ENCODE measurements around the gene EGFLAM.
"Not testable (repeated sequence)": the region's sequence is repeated elsewhere in the genome, so short reads cannot be mapped to it uniquely, and the experiment has no call there.

The EGFLAM gene

GRCh38 chr5:38331831-38332230 lies 73.5 kb downstream of the EGFLAM start:
- Histone ChIP-seq H3K9ac (ENCODE audit: low read depth, low read length) (no peak overlapping the region), H3K4me1 (ENCODE audit: control insufficient read depth, insufficient read depth, low read length) (peaks cover 14% of the 10 kb centered on the region), H3K4me3 (ENCODE audit: low read length) (no peak overlapping the region), H3K27me3 (ENCODE audit: control insufficient read depth, insufficient read depth, low read length) (peaks cover 5% of the 10 kb centered on the region), H3K4me2 (ENCODE audit: low read length) (no peak overlapping the region), H3K9me3 (replicated peaks; ENCODE audit: low read length) (no peaks in the 10 kb centered on the region), H3K36me3 (ENCODE audit: insufficient read depth, low read length) (no peaks in the 10 kb centered on the region)

GRCh38 chr5:38333181-38333580 lies 74.8 kb downstream of the EGFLAM start:
- not testable (repeated sequence) for H3K4me2 ChIP-seq (ENCODE audit: low read length); H3K36me3 ChIP-seq (ENCODE audit: insufficient read depth, low read length); H3K9ac ChIP-seq (ENCODE audit: low read depth, low read length); H3K9me3 ChIP-seq (replicated peaks; ENCODE audit: low read length); H3K4me3 ChIP-seq (ENCODE audit: low read length)
- peaks cover 14% of the 10 kb centered on the region for H3K4me1 ChIP-seq (ENCODE audit: control insufficient read depth, insufficient read depth, low read length)
- peaks cover 13% of the 10 kb centered on the region for H3K27me3 ChIP-seq (ENCODE audit: control insufficient read depth, insufficient read depth, low read length)

GRCh38 chr5:38338455-38338854 lies 80.1 kb downstream of the EGFLAM start:
- Histone ChIP-seq H3K9ac (ENCODE audit: low read depth, low read length) (no peak overlapping the region), H3K36me3 (ENCODE audit: insufficient read depth, low read length) (no peaks in the 10 kb centered on the region), H3K4me1 (ENCODE audit: control insufficient read depth, insufficient read depth, low read length) (no peaks in the 10 kb centered on the region), H3K27me3 (ENCODE audit: control insufficient read depth, insufficient read depth, low read length) (peaks cover 34% of the 10 kb centered on the region), H3K9me3 (replicated peaks; ENCODE audit: low read length) (no peaks in the 10 kb centered on the region), H3K4me3 (ENCODE audit: low read length) (no peak overlapping the region), H3K4me2 (ENCODE audit: low read length) (no peak overlapping the region)

GRCh38 chr5:38339446-38339845 lies 81.1 kb downstream of the EGFLAM start:
- Histone ChIP-seq H3K27me3 (ENCODE audit: control insufficient read depth, insufficient read depth, low read length) (peaks cover 37% of the 10 kb centered on the region), H3K4me2 (ENCODE audit: low read length) (no peak overlapping the region), H3K36me3 (ENCODE audit: insufficient read depth, low read length) (no peaks in the 10 kb centered on the region), H3K9ac (ENCODE audit: low read depth, low read length) (no peak overlapping the region), H3K9me3 (replicated peaks; ENCODE audit: low read length) (no peaks in the 10 kb centered on the region), H3K4me3 (ENCODE audit: low read length) (no peak overlapping the region), H3K4me1 (ENCODE audit: control insufficient read depth, insufficient read depth, low read length) (no peaks in the 10 kb centered on the region)

GRCh38 chr5:38341056-38341455 lies 82.7 kb downstream of the EGFLAM start:
- Histone ChIP-seq H3K4me3 (ENCODE audit: low read length) (no peak overlapping the region), H3K36me3 (ENCODE audit: insufficient read depth, low read length) (no peaks in the 10 kb centered on the region), H3K9me3 (replicated peaks; ENCODE audit: low read length) (no peaks in the 10 kb centered on the region), H3K9ac (ENCODE audit: low read depth, low read length) (no peak overlapping the region), H3K27me3 (ENCODE audit: control insufficient read depth, insufficient read depth, low read length) (peaks cover 36% of the 10 kb centered on the region), H3K4me1 (ENCODE audit: control insufficient read depth, insufficient read depth, low read length) (no peaks in the 10 kb centered on the region), H3K4me2 (ENCODE audit: low read length) (no peak overlapping the region)

- Histone ChIP-seq H3K36me3 (ENCODE audit: insufficient read depth, low read length) (no peaks in the 10 kb centered on the region), H3K4me2 (ENCODE audit: low read length) (no peak overlapping the region), H3K9ac (ENCODE audit: low read depth, low read length) (no peak overlapping the region), H3K27me3 (ENCODE audit: control insufficient read depth, insufficient read depth, low read length) (peaks cover 36% of the 10 kb centered on the region), H3K9me3 (replicated peaks; ENCODE audit: low read length) (no peaks in the 10 kb centered on the region), H3K4me1 (ENCODE audit: control insufficient read depth, insufficient read depth, low read length) (no peaks in the 10 kb centered on the region), H3K4me3 (ENCODE audit: low read length) (no peak overlapping the region)
Observed at GRCh38 chr5:38341641-38342040, 83.3 kb downstream of the EGFLAM start.

- Histone ChIP-seq H3K27me3 (ENCODE audit: control insufficient read depth, insufficient read depth, low read length) (peaks cover 36% of the 10 kb centered on the region), H3K4me1 (ENCODE audit: control insufficient read depth, insufficient read depth, low read length) (no peaks in the 10 kb centered on the region), H3K36me3 (ENCODE audit: insufficient read depth, low read length) (no peaks in the 10 kb centered on the region), H3K4me2 (ENCODE audit: low read length) (no peak overlapping the region), H3K4me3 (ENCODE audit: low read length) (no peak overlapping the region), H3K9me3 (replicated peaks; ENCODE audit: low read length) (no peaks in the 10 kb centered on the region), H3K9ac (ENCODE audit: low read depth, low read length) (no peak overlapping the region)
Observed at GRCh38 chr5:38342261-38342660, 83.9 kb downstream of the EGFLAM start.

GRCh38 chr5:38344891-38345290 lies 86.5 kb downstream of the EGFLAM start:
- Histone ChIP-seq H3K4me2 (ENCODE audit: low read length) (no peak overlapping the region), H3K27me3 (ENCODE audit: control insufficient read depth, insufficient read depth, low read length) (peaks cover 19% of the 10 kb centered on the region), H3K4me3 (ENCODE audit: low read length) (no peak overlapping the region), H3K9me3 (replicated peaks; ENCODE audit: low read length) (no peaks in the 10 kb centered on the region), H3K36me3 (ENCODE audit: insufficient read depth, low read length) (no peaks in the 10 kb centered on the region), H3K9ac (ENCODE audit: low read depth, low read length) (no peak overlapping the region), H3K4me1 (ENCODE audit: control insufficient read depth, insufficient read depth, low read length) (no peaks in the 10 kb centered on the region)

GRCh38 chr5:38346593-38346992 lies 88.2 kb downstream of the EGFLAM start:
- Histone ChIP-seq H3K27me3 (ENCODE audit: control insufficient read depth, insufficient read depth, low read length) (peaks cover 17% of the 10 kb centered on the region), H3K4me1 (ENCODE audit: control insufficient read depth, insufficient read depth, low read length) (no peaks in the 10 kb centered on the region), H3K4me3 (ENCODE audit: low read length) (no peak overlapping the region), H3K9me3 (replicated peaks; ENCODE audit: low read length) (no peaks in the 10 kb centered on the region), H3K4me2 (ENCODE audit: low read length) (no peak overlapping the region), H3K36me3 (ENCODE audit: insufficient read depth, low read length) (no peaks in the 10 kb centered on the region), H3K9ac (ENCODE audit: low read depth, low read length) (no peak overlapping the region)

- Histone ChIP-seq H3K27me3 (ENCODE audit: control insufficient read depth, insufficient read depth, low read length) (peaks cover 12% of the 10 kb centered on the region), H3K9ac (ENCODE audit: low read depth, low read length) (no peak overlapping the region), H3K4me1 (ENCODE audit: control insufficient read depth, insufficient read depth, low read length) (no peaks in the 10 kb centered on the region), H3K9me3 (replicated peaks; ENCODE audit: low read length) (no peaks in the 10 kb centered on the region), H3K4me2 (ENCODE audit: low read length) (no peak overlapping the region), H3K36me3 (ENCODE audit: insufficient read depth, low read length) (no peaks in the 10 kb centered on the region), H3K4me3 (ENCODE audit: low read length) (no peak overlapping the region)
Observed at GRCh38 chr5:38347040-38347763, 88.8 kb downstream of the EGFLAM start.

GRCh38 chr5:38347896-38348295 lies 89.5 kb downstream of the EGFLAM start:
- no peak overlapping the region for H3K9ac ChIP-seq (ENCODE audit: low read depth, low read length)
- peaks cover 11% of the 10 kb centered on the region for H3K27me3 ChIP-seq (ENCODE audit: control insufficient read depth, insufficient read depth, low read length)
- H3K9me3 ChIP-seq (replicated peaks; ENCODE audit: low read length): no peaks in the 10 kb centered on the region
- H3K36me3 ChIP-seq (ENCODE audit: insufficient read depth, low read length): no peaks in the 10 kb centered on the region
- no peak overlapping the region for H3K4me3 ChIP-seq (ENCODE audit: low read length)
- no peaks in the 10 kb centered on the region for H3K4me1 ChIP-seq (ENCODE audit: control insufficient read depth, insufficient read depth, low read length)
- no peak overlapping the region for H3K4me2 ChIP-seq (ENCODE audit: low read length)

- Histone ChIP-seq H3K4me1 (ENCODE audit: control insufficient read depth, insufficient read depth, low read length) (no peaks in the 10 kb centered on the region), H3K4me3 (ENCODE audit: low read length) (no peak overlapping the region), H3K9ac (ENCODE audit: low read depth, low read length) (no peak overlapping the region), H3K27me3 (ENCODE audit: control insufficient read depth, insufficient read depth, low read length) (peaks cover 22% of the 10 kb centered on the region), H3K4me2 (ENCODE audit: low read length) (no peak overlapping the region), H3K9me3 (replicated peaks; ENCODE audit: low read length) (no peaks in the 10 kb centered on the region), H3K36me3 (ENCODE audit: insufficient read depth, low read length) (no peaks in the 10 kb centered on the region)
Observed at GRCh38 chr5:38360323-38361061, 102.1 kb downstream of the EGFLAM start.
